Thyroid gland (tissue), 4 donors: Measurements from ENCODE around the gene S100A4.
A peak's percentile ranks its signal among the peaks of the same experiment; 100 is the strongest.

Experiments
- CTCF ChIP-seq, 6 experiments: fragments of 200-600 bp in 3 of 6; fragments of 450-650 bp in 3 of 6; sonication (generic) in 3 of 6; IDR thresholded peaks; one replicate each; pipeline ENCODE4 v1.5.1; 2016 to 2019; ENCODE audit warnings: antibody characterized with exemption in 6 of 6, mild to moderate bottlenecking in 2 of 6, inconsistent platforms in 1 of 6, moderate library complexity in 1 of 6
- POLR2A ChIP-seq, 2 donors: fragments of 450-650 bp; IDR thresholded peaks; one replicate each; pipeline ENCODE4 v1.6.1; 2017; ENCODE audit warnings: antibody characterized with exemption in 2 of 2, mild to moderate bottlenecking in 2 of 2, moderate library complexity in 1 of 2

- peak; percentile 97 to 99 (median 98) for TF ChIP-seq CTCF (IDR thresholded peaks at IDR 0.05)
- peak; percentile 13 to 19 for TF ChIP-seq POLR2A (IDR thresholded peaks at IDR 0.05)
These were observed 22.9 kb upstream of the S100A4 start for GRCh38 chr1:153568367-153569099.
